GM18498 (cell line): ENCODE measurements around the gene CCDC91.
A peak's percentile ranks its signal among the peaks of the same experiment; 100 is the strongest.
"Not testable (repeated sequence)": the region's sequence is repeated elsewhere in the genome, so short reads cannot be mapped to it uniquely, and the experiment has no call there.

ENCODE experiments used
- ATAC-seq: cut with Tn5 transposase; IDR thresholded peaks from one replicate; pipeline ENCODE4 v1.9.1; 2021; ENCODE audit warnings: mild to moderate bottlenecking, moderate library complexity; ENCODE audit not compliant: unreplicated experiment

CCDC91 gene

GRCh38 chr12:28231248-28231647 is 41.0 kb downstream of the CCDC91 start:
- ATAC-seq = no peak

GRCh38 chr12:28232211-28232928 is 42.1 kb downstream of the CCDC91 start:
- no peak for ATAC-seq

- peak; percentile 23 for ATAC-seq
These were observed 44.2 kb downstream of the CCDC91 start for GRCh38 chr12:28234444-28234843.

GRCh38 chr12:28235015-28235414 is 44.8 kb downstream of the CCDC91 start:
- peak; percentile 70 for ATAC-seq

GRCh38 chr12:28235985-28236384 is 45.7 kb downstream of the CCDC91 start:
- ATAC-seq = no peak

GRCh38 chr12:28237423-28237822 is 47.2 kb downstream of the CCDC91 start:
- ATAC-seq = no peak

- no peak for ATAC-seq
These were observed 49.7 kb downstream of the CCDC91 start for GRCh38 chr12:28239918-28240317.

- ATAC-seq = no peak
These were observed 50.6 kb downstream of the CCDC91 start for GRCh38 chr12:28240853-28241252.

- ATAC-seq = no peak
These were observed 51.9 kb downstream of the CCDC91 start for GRCh38 chr12:28242129-28242495.

- no peak for ATAC-seq
These were observed 52.4 kb downstream of the CCDC91 start for GRCh38 chr12:28242496-28243309.

GRCh38 chr12:28243310-28243633 is 53.0 kb downstream of the CCDC91 start:
- no peak for ATAC-seq

- ATAC-seq = no peak
These were observed 57.5 kb downstream of the CCDC91 start for GRCh38 chr12:28247806-28248205.

- ATAC-seq = peak; percentile 52
These were observed 58.4 kb downstream of the CCDC91 start for GRCh38 chr12:28248555-28249145.

- peak; percentile 91 for ATAC-seq
These were observed 62.9 kb downstream of the CCDC91 start for GRCh38 chr12:28253161-28253641.

- no peak for ATAC-seq
These were observed 67.2 kb downstream of the CCDC91 start for GRCh38 chr12:28257411-28257810.

GRCh38 chr12:28258998-28259397 is 68.7 kb downstream of the CCDC91 start:
- ATAC-seq = no peak

- no peak for ATAC-seq
These were observed 75.3 kb downstream of the CCDC91 start for GRCh38 chr12:28265435-28266042.

GRCh38 chr12:28267920-28268607 is 77.8 kb downstream of the CCDC91 start:
- ATAC-seq = not testable (repeated sequence)

GRCh38 chr12:28268608-28269229 is 78.5 kb downstream of the CCDC91 start:
- ATAC-seq = no peak

- ATAC-seq = no peak
These were observed 79.6 kb downstream of the CCDC91 start for GRCh38 chr12:28269851-28270250.
